SK-N-MC (cell line): ENCODE data around the gene ITPRIPL1.

Source experiments
- EZH2 ChIP-seq: fragments of 200-600 bp; sonication (generic); IDR thresholded peaks from one replicate; pipeline ENCODE4 v1.6.1; 2017; ENCODE audit warnings: antibody characterized with exemption
- FOXP2 ChIP-seq: optimal IDR thresholded peaks from 2 replicates; pipeline ENCODE3; 2011; ENCODE audit warnings: mild to moderate bottlenecking, moderate library complexity; ENCODE audit not compliant: insufficient read depth; ENCODE audit errors: extremely low read length, control extremely low read depth
- POLR2AphosphoS5 ChIP-seq: IDR thresholded peaks from 2 replicates; pipeline ENCODE4 v1.6.1; 2012; ENCODE audit warnings: mild to moderate bottlenecking, low read depth, low read length, borderline replicate concordance

DNA sequence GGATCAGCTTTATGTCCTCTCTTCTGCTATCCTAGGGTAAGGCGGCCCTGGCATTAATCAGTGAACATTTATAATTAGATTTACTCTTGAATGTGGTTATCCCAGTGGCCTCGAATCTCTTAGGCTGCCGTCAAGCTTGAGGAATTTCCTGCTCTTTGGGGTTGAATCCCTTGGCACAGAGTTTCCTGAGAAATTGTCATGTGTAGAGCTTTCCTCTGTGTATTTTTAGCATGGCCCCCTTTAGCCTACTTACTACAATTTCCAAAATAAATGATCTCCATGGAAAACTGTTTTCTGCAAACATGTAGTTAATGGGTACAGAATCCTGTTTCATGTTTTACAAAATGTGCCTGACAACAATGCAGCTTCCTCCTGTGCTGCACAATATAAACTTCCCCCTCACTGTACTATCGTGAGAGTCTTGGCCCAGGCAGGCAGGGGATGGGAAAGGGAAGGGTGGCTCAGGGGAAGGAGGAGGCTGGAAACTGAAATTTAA lies 28.5 kb downstream of the ITPRIPL1 start:
- TF ChIP-seq EZH2 (no peak), FOXP2 (no peak), POLR2AphosphoS5 (no peak)
